ENCODE measurements around the gene CNTD1. TPM values are rescaled to one million over a fixed set of nuclear protein-coding genes. Genes with fewer than 3 reads are reported as not detected.
A peak's percentile ranks its signal among the peaks of the same experiment; 100 is the strongest.

CNTD1 gene
- total RNA-seq, 6 experiments from 2014 or later = 0.19 TPM; not detected in 5

- Mint-ChIP-seq H3K4me1 (ENCODE audit: low read depth) (peaks cover 14% of the 10 kb centered on the region), H3K4me3 (no peak overlapping the region), H3K36me3 (ENCODE audit: low read depth) (peaks cover 32% of the 10 kb centered on the region), H3K27ac (peak overlapping the region; percentile 42; the same call in 1 of the 2 replicates), H3K27me3 (ENCODE audit: insufficient read depth) (no peaks in the 10 kb centered on the region; the same call in 1 of the 2 replicates), H3K9me3 (no peaks in the 10 kb centered on the region)
- peak; percentile 64 for DNase-seq
- peak; percentile 91 for TF ChIP-seq CTCF (IDR thresholded peaks at IDR 0.05)
Measured at GRCh38 chr17:42843358-42843934, 44.8 kb downstream of the CNTD1 start.

- no peaks in the 10 kb centered on the region; the same call in 1 of the 2 replicates for H3K27me3 Mint-ChIP-seq (ENCODE audit: insufficient read depth)
- peaks cover 24% of the 10 kb centered on the region for H3K36me3 Mint-ChIP-seq (ENCODE audit: low read depth)
- no peak for DNase-seq
- TF ChIP-seq CTCF (IDR thresholded peaks at IDR 0.05) = no peak
- H3K27ac Mint-ChIP-seq = no peak within 1 kb of the TSS
- H3K4me1 Mint-ChIP-seq (ENCODE audit: low read depth) = peaks cover 14% of the 10 kb centered on the region
- no peaks in the 10 kb centered on the region for H3K9me3 Mint-ChIP-seq
- no peak within 1 kb of the TSS for H3K4me3 Mint-ChIP-seq
Measured at GRCh38 chr17:42844271-42844670, 45.6 kb downstream of the CNTD1 start, which contains the start of gene AOC2. TSS of gene AOC2 (plus strand) at chr17:42844580. CDS start at chr17:42844627, 47 bp downstream.

- no peak for TF ChIP-seq CTCF (IDR thresholded peaks at IDR 0.05)
- H3K4me3 Mint-ChIP-seq = no peak overlapping the region
- H3K27ac Mint-ChIP-seq = no peak overlapping the region
- peaks cover 21% of the 10 kb centered on the region for H3K36me3 Mint-ChIP-seq (ENCODE audit: low read depth)
- H3K4me1 Mint-ChIP-seq (ENCODE audit: low read depth) = peaks cover 14% of the 10 kb centered on the region
- no peaks in the 10 kb centered on the region; the same call in 1 of the 2 replicates for H3K27me3 Mint-ChIP-seq (ENCODE audit: insufficient read depth)
- H3K9me3 Mint-ChIP-seq = no peaks in the 10 kb centered on the region
- no peak for DNase-seq
Measured at GRCh38 chr17:42844761-42845555, 46.3 kb downstream of the CNTD1 start.

GRCh38 chr17:42845556-42845917 lies 46.9 kb downstream of the CNTD1 start:
- Mint-ChIP-seq H3K27ac (no peak overlapping the region), H3K4me1 (ENCODE audit: low read depth) (peaks cover 14% of the 10 kb centered on the region), H3K27me3 (ENCODE audit: insufficient read depth) (no peaks in the 10 kb centered on the region; the same call in 1 of the 2 replicates), H3K4me3 (no peak overlapping the region), H3K36me3 (ENCODE audit: low read depth) (peaks cover 21% of the 10 kb centered on the region), H3K9me3 (no peaks in the 10 kb centered on the region)
- no peak for DNase-seq
- TF ChIP-seq CTCF (IDR thresholded peaks at IDR 0.05) = no peak

GRCh38 chr17:42845918-42846593 lies 47.4 kb downstream of the CNTD1 start:
- Mint-ChIP-seq H3K27me3 (ENCODE audit: insufficient read depth) (no peaks in the 10 kb centered on the region; the same call in 1 of the 2 replicates), H3K27ac (0 out of 2 replicates have a peak overlapping the region, but pooled peaks have one; percentile 0), H3K36me3 (ENCODE audit: low read depth) (peaks cover 21% of the 10 kb centered on the region), H3K4me1 (ENCODE audit: low read depth) (peaks cover 14% of the 10 kb centered on the region), H3K9me3 (no peaks in the 10 kb centered on the region), H3K4me3 (no peak overlapping the region)
- TF ChIP-seq CTCF (IDR thresholded peaks at IDR 0.05) = no peak
- no peak for DNase-seq

Data from HFFc6 (cell line).